Neutrophil (primary cell): ENCODE data around the gene CD300LB.

Source experiments
- H3K27ac ChIP-seq: fragments of 200-600 bp; sonication (generic); 2 replicates; pipeline ENCODE4 v1.5.1; 2016; ENCODE audit warnings: mild to moderate bottlenecking, moderate library complexity
- H3K27me3 ChIP-seq: fragments of 200-600 bp; sonication (generic); 2 replicates; pipeline ENCODE4 v1.6.0; 2016; ENCODE audit warnings: mild to moderate bottlenecking
- H3K36me3 ChIP-seq: fragments of 200-600 bp; sonication (generic); 2 replicates; pipeline ENCODE4 v1.5.1; 2017
- H3K4me1 ChIP-seq, 2 experiments: fragments of 200-600 bp in 1 of 2; sonication (generic) in 1 of 2; 1 replicate in 1 of 2; 2 replicates in 1 of 2; pipeline versions ENCODE4 v1.5.1 to v1.6.1; 2013 to 2016; ENCODE audit warnings: low read depth in 1 of 2, low read length in 1 of 2, mild to moderate bottlenecking in 1 of 2, moderate library complexity in 1 of 2; ENCODE audit not compliant: control insufficient read depth in 1 of 2, insufficient read depth in 1 of 2
- H3K4me3 ChIP-seq, 2 experiments: fragments of 200-600 bp in 1 of 2; sonication (generic) in 1 of 2; 1 replicate in 1 of 2; 2 replicates in 1 of 2; pipeline ENCODE4 v1.5.1; 2013 to 2016; ENCODE audit warnings: low read depth in 1 of 2, low read length in 1 of 2, mild to moderate bottlenecking in 1 of 2, moderate library complexity in 1 of 2
- H3K9me3 ChIP-seq: fragments of 200-600 bp; sonication (generic); 2 replicates; pipeline ENCODE4 v1.5.1; 2016
- CTCF ChIP-seq: fragments of 200-600 bp; sonication (generic); IDR thresholded peaks from 2 replicates; pipeline ENCODE4 v1.5.1; 2016; ENCODE audit warnings: antibody characterized with exemption

The CD300LB gene

DNA sequence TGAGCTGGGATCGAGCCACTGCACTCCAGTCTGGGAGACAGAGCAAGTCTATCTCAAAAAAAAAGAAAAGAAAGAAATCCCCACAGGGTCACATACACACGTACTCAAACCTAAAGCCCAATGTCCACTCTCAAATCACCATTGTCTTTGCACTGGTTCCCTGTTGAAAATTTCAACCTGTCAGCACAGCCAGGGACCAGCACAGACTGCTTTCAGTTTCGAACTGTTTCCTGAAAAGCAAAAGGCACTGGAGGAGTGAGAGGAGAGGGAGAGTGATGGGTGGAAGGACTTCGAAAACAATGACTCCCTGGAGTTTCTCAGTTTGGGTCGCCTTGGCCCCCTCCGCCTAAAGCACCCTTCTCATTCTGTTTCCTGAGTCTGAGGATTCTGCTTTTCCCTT is 23.6 kb upstream of the CD300LB start:
- Histone ChIP-seq H3K4me3 (no peak overlapping the region), H3K36me3 (no peaks in the 10 kb centered on the region), H3K4me1 (no peaks in the 10 kb centered on the region), H3K27ac (no peak overlapping the region), H3K27me3 (peaks cover 14% of the 10 kb centered on the region), H3K9me3 (no peaks in the 10 kb centered on the region)
- no peak for TF ChIP-seq CTCF

GRCh38 chr17:74552037-74552436 is 20.8 kb upstream of the CD300LB start:
- TF ChIP-seq CTCF, result no peak
- H3K27ac ChIP-seq, result no peak overlapping the region
- H3K9me3 ChIP-seq, result no peaks in the 10 kb centered on the region
- no peaks in the 10 kb centered on the region for H3K36me3 ChIP-seq
- H3K27me3 ChIP-seq, result peaks cover 1% of the 10 kb centered on the region
- no peak overlapping the region for H3K4me3 ChIP-seq
- no peaks in the 10 kb centered on the region for H3K4me1 ChIP-seq

DNA sequence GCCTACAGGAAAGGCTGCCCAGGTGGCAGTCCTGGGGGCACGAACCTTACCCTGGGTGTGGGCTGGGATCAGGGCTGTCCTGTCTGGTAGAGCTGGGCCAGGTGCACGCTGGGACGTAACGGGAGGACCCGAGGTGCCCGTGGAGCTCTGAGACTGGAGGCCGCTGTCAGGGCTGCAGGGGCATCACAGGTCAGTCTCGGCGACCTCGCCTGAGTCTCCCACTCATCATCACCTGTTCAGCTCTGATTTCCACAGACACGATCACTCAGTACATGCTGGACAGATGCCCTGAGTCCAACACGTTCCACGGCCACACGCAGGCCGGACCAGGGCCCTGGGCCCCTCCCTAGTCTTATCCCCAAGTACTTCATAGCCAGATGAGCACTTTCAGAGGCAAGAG is 19.3 kb upstream of the CD300LB start:
- Histone ChIP-seq H3K27ac (no peak overlapping the region), H3K4me1 (peaks cover 0 to 4% of the 10 kb centered on the region in 2 experiments), H3K4me3 (no peak overlapping the region), H3K36me3 (no peaks in the 10 kb centered on the region), H3K9me3 (no peaks in the 10 kb centered on the region), H3K27me3 (no peaks in the 10 kb centered on the region)
- no peak for TF ChIP-seq CTCF

DNA sequence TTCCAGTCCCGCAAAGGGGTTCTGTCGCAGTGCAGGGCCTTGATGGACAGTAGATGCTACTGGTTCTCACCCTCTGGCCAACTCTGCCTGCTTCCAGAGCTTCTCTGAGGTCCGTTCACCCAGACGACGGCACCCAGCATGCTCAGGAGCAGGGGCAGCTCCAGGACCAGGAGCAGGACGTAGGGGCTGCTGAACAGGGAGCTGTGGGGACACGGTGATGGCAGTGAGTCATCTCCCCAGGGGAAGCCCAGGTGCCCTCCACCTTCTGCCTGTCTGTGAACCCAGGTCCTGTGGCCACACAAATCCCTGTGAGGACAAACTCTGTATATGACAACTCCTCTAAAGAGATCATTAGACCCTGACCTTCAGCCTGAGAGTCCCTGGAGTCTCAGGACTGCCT is 18.1 kb upstream of the CD300LB start:
- Histone ChIP-seq H3K9me3 (no peaks in the 10 kb centered on the region), H3K36me3 (no peaks in the 10 kb centered on the region), H3K4me1 (peaks cover 0 to 7% of the 10 kb centered on the region in 2 experiments), H3K4me3 (no peak overlapping the region), H3K27me3 (no peaks in the 10 kb centered on the region), H3K27ac (no peak overlapping the region)
- TF ChIP-seq CTCF, result no peak

DNA sequence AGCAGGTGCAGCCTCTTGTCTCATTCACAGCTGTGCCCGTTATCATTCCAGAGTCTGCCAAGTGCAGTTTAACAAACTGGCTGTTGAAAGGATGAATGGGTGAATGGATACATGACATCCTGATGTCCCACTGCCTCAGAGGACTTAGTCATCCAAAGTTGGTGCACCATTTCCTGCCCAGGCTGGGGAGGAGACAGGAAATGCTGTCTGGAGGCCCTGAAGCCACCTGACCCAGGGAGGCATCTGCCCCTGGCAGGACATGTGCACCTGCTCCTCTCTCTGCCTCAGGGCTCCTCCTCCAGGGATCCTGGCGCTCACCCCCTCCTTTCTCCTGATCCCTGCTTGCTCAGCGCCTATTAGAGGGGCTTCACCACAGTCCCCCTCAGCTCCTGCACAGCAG is 16.5 kb upstream of the CD300LB start:
- H3K36me3 ChIP-seq, result no peaks in the 10 kb centered on the region
- H3K4me1 ChIP-seq, result peaks cover 0 to 7% of the 10 kb centered on the region in 2 experiments
- H3K27ac ChIP-seq, result no peak overlapping the region
- H3K4me3 ChIP-seq, result no peak overlapping the region
- no peaks in the 10 kb centered on the region for H3K9me3 ChIP-seq
- H3K27me3 ChIP-seq, result no peaks in the 10 kb centered on the region
- no peak for TF ChIP-seq CTCF

DNA sequence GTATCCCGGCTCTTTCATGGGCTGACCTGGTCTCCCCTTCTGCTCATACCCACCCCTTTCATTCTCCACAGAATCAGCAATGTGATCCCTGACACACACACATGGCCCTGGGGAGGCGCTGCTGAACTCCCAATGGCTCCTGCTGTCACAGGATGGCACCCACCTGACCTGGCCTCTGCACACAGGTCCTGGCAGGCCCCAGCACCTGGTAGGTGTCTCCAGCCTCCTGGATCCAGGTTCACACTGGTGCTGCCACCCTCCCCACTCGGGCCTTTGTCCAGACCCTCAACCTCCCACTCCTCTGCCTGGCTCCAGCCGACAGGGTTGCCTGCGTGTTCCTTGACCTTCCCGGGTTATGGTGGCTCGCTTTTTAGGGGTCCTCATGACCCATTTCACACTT is 16.0 kb upstream of the CD300LB start:
- TF ChIP-seq CTCF, result no peak
- Histone ChIP-seq H3K4me1 (peaks cover 0 to 7% of the 10 kb centered on the region in 2 experiments), H3K36me3 (no peaks in the 10 kb centered on the region), H3K4me3 (no peak overlapping the region), H3K27me3 (no peaks in the 10 kb centered on the region), H3K27ac (no peak overlapping the region), H3K9me3 (no peaks in the 10 kb centered on the region)
